Uterus (tissue), 4 donors: Measurements from ENCODE around the gene TMEM247. TPM values are rescaled to one million over a fixed set of nuclear protein-coding genes. Genes with fewer than 3 reads are reported as not detected.

ENCODE experiments used
- DNase-seq, 2 donors: peaks; one replicate each; pipeline ENCODE4 v3.0.0-alpha.2; 2019 to 2020
- H3K27ac ChIP-seq, 2 donors: fragments of 200-600 bp; sonication (generic); 1 replicate in 1 of 2; 2 replicates in 1 of 2; pipeline ENCODE4 v1.5.1; 2016 to 2018
- H3K27me3 ChIP-seq, 2 donors: fragments of 200-600 bp; sonication (generic); one replicate each; pipeline ENCODE4 v1.5.1; 2018 to 2019; ENCODE audit warnings: control low read depth in 1 of 2
- H3K36me3 ChIP-seq, 2 donors: fragments of 200-600 bp; sonication (generic); one replicate each; pipeline ENCODE4 v1.5.1; 2019; ENCODE audit warnings: control low read depth in 1 of 2
- H3K4me1 ChIP-seq, 2 donors: fragments of 200-600 bp; sonication (generic); one replicate each; pipeline ENCODE4 v1.5.1; 2018 to 2019; ENCODE audit warnings: control low read depth in 1 of 2
- H3K4me3 ChIP-seq, 2 donors: fragments of 200-600 bp; sonication (generic); 1 replicate in 1 of 2; 2 replicates in 1 of 2; pipeline ENCODE4 v1.5.1; 2018 to 2019; ENCODE audit warnings: mild to moderate bottlenecking in 1 of 2
- H3K9me3 ChIP-seq, 2 donors: fragments of 200-600 bp; sonication (generic); one replicate each; pipeline ENCODE4 v1.5.1; 2019; ENCODE audit warnings: control low read depth in 1 of 2
- POLR2A ChIP-seq, 2 donors: fragments of 450-650 bp; IDR thresholded peaks; one replicate each; pipeline ENCODE4 v1.6.1; 2016; ENCODE audit warnings: antibody characterized with exemption in 2 of 2, mild to moderate bottlenecking in 1 of 2, moderate library complexity in 1 of 2
- intact Hi-C: fragments of 100-400 bp; cut with DNase I; formaldehyde crosslinking; loops from one replicate; pipeline ENCODE4 v1.15.1; 2023; ENCODE audit warnings: low total_unique reads
- total RNA-seq, 4 donors: library from RNA; depleted of rRNA in 3 of 4; stranded (reverse); fragments of >200 nt in 3 of 4; gene quantifications; one replicate each; pipeline versions ENCODE4 v1.1.0 to v1.2.4, GENCODE V29; 2014 to 2023
- TF ChIP-seq, protein P1 (sequence below), 4 experiments: fragments of 200-600 bp in 2 of 4; fragments of 450-650 bp in 2 of 4; sonication (generic) in 2 of 4; IDR thresholded peaks; one replicate each; pipeline ENCODE4 v1.5.1; 2016 to 2019; ENCODE audit warnings: antibody characterized with exemption in 4 of 4, mild to moderate bottlenecking in 2 of 4, moderate library complexity in 1 of 4
- donor health status: DM: yes; HTN: yes; CAD: no.

The TMEM247 gene
- total RNA-seq, 4 donors from 2014 or later, result not detected

- no peak for DNase-seq
- intact Hi-C loops, result no loop called here
- no peaks in the 10 kb centered on the region for H3K9me3 ChIP-seq
Observed at GRCh38 chr2:46439582-46439981, 39.8 kb upstream of the TMEM247 start.

GRCh38 chr2:46441838-46442712 lies 37.3 kb upstream of the TMEM247 start:
- Histone ChIP-seq H3K27me3 (no peaks in the 10 kb centered on the region), H3K36me3 (no peaks in the 10 kb centered on the region), H3K9me3 (no peaks in the 10 kb centered on the region), H3K27ac (no peak overlapping the region), H3K4me3 (no peak overlapping the region), H3K4me1 (no peaks in the 10 kb centered on the region)
- intact Hi-C loops, result no loop called here
- TF ChIP-seq, protein P1, sequence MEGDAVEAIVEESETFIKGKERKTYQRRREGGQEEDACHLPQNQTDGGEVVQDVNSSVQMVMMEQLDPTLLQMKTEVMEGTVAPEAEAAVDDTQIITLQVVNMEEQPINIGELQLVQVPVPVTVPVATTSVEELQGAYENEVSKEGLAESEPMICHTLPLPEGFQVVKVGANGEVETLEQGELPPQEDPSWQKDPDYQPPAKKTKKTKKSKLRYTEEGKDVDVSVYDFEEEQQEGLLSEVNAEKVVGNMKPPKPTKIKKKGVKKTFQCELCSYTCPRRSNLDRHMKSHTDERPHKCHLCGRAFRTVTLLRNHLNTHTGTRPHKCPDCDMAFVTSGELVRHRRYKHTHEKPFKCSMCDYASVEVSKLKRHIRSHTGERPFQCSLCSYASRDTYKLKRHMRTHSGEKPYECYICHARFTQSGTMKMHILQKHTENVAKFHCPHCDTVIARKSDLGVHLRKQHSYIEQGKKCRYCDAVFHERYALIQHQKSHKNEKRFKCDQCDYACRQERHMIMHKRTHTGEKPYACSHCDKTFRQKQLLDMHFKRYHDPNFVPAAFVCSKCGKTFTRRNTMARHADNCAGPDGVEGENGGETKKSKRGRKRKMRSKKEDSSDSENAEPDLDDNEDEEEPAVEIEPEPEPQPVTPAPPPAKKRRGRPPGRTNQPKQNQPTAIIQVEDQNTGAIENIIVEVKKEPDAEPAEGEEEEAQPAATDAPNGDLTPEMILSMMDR (IDR thresholded peaks at IDR 0.05), result no peak
- no peak for TF ChIP-seq POLR2A (IDR thresholded peaks at IDR 0.05)
- no peak for DNase-seq

More at GRCh38 chr2:46439582-46439981, 39.8 kb upstream of the TMEM247 start:
- Histone ChIP-seq H3K27ac (no peak overlapping the region), H3K4me1 (peaks cover 0 to 6% of the 10 kb centered on the region in 2 donors), H3K4me3 (no peak overlapping the region), H3K36me3 (no peaks in the 10 kb centered on the region), H3K27me3 (no peaks in the 10 kb centered on the region)
- no peak for TF ChIP-seq POLR2A (IDR thresholded peaks at IDR 0.05)
- TF ChIP-seq, protein P1 (IDR thresholded peaks at IDR 0.05), result no peak

GRCh38 chr2:46444732-46445131 lies 34.6 kb upstream of the TMEM247 start:
- H3K36me3 ChIP-seq, result no peaks in the 10 kb centered on the region
- H3K9me3 ChIP-seq, result no peaks in the 10 kb centered on the region
- no peak for DNase-seq
- no peak overlapping the region for H3K27ac ChIP-seq
- H3K27me3 ChIP-seq, result no peaks in the 10 kb centered on the region
- no peaks in the 10 kb centered on the region for H3K4me1 ChIP-seq
- TF ChIP-seq POLR2A (IDR thresholded peaks at IDR 0.05), result no peak
- TF ChIP-seq, protein P1 (IDR thresholded peaks at IDR 0.05), result no peak
- H3K4me3 ChIP-seq, result no peak overlapping the region
- intact Hi-C loops, result no loop called here

DNA sequence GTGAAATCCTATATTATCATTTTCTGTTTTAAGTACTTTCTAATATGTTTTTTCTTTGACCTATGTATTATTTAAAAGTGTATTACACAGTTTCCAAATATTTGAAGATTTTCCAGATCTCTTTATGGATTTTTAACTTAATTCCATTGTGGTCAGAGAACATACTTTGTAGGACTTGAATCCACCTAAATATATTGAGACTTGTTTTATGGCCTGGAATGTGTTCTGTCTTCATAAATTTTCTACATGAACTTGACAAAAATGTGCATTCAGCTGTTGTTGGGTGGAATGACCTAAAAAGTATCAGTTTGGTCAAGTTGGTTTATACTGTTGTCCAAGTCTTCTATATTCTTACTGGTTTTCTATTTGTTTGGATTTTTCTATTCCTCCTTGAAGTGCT lies 33.8 kb upstream of the TMEM247 start:
- Histone ChIP-seq H3K36me3 (no peaks in the 10 kb centered on the region), H3K27ac (no peak overlapping the region), H3K27me3 (no peaks in the 10 kb centered on the region), H3K4me3 (no peak overlapping the region), H3K4me1 (no peaks in the 10 kb centered on the region), H3K9me3 (no peaks in the 10 kb centered on the region)
- no peak for TF ChIP-seq POLR2A (IDR thresholded peaks at IDR 0.05)
- TF ChIP-seq, protein P1 (IDR thresholded peaks at IDR 0.05), result no peak
- intact Hi-C loops, result no loop called here
- no peak for DNase-seq

- intact Hi-C loops, result no loop called here
- no peak overlapping the region for H3K4me3 ChIP-seq
- no peaks in the 10 kb centered on the region for H3K27me3 ChIP-seq
- no peak overlapping the region for H3K27ac ChIP-seq
- no peak for DNase-seq
- no peaks in the 10 kb centered on the region for H3K36me3 ChIP-seq
- TF ChIP-seq POLR2A (IDR thresholded peaks at IDR 0.05), result no peak
- TF ChIP-seq, protein P1 (IDR thresholded peaks at IDR 0.05), result no peak
- no peaks in the 10 kb centered on the region for H3K9me3 ChIP-seq
- no peaks in the 10 kb centered on the region for H3K4me1 ChIP-seq
Observed at GRCh38 chr2:46446871-46447568, 32.3 kb upstream of the TMEM247 start.
